GM12872 (cell line): ENCODE results near the gene MCM3AP.

ENCODE experiments used
- CTCF ChIP-seq: IDR thresholded peaks from 3 replicates; pipeline ENCODE4 v1.5.1; 2011; ENCODE audit warnings: low read depth, mild to moderate bottlenecking, low read length, moderate library complexity; ENCODE audit not compliant: insufficient read depth

The MCM3AP gene

GRCh38 chr21:46318464-46318845 is 33.0 kb upstream of the MCM3AP start:
- no peak for TF ChIP-seq CTCF

GRCh38 chr21:46317710-46318463 is 32.5 kb upstream of the MCM3AP start:
- TF ChIP-seq CTCF = no peak

GRCh38 chr21:46316708-46317324 is 31.4 kb upstream of the MCM3AP start:
- no peak for TF ChIP-seq CTCF

- no peak for TF ChIP-seq CTCF
Measured at GRCh38 chr21:46314441-46315020, 29.1 kb upstream of the MCM3AP start.

GRCh38 chr21:46312949-46313348 is 27.5 kb upstream of the MCM3AP start:
- TF ChIP-seq CTCF = no peak

- TF ChIP-seq CTCF = no peak
Measured at GRCh38 chr21:46311568-46311967, 26.2 kb upstream of the MCM3AP start.

GRCh38 chr21:46308431-46308830 is 23.0 kb upstream of the MCM3AP start:
- no peak for TF ChIP-seq CTCF
